ENCODE data around the gene MRPS26.

DNA sequence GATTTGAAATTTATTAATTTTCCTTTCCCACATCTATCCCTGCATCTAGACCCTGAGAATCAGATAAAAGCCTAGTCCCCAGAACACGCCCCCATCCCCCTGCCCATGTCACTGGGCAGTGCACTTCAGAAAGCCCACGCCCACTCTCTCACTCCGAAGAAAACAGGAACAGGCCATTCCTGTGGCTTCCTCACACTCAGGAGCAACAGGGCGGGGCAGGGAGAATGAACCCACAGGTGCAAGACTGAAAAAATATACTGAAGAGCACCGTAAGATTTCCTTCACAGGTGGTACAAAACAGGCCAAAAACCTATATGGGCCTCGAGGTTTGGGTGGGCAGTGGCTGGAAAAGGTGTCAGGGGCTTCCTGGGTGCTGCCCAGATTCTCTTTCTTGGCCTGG is 29.0 kb downstream of the MRPS26 start:
- TF ChIP-seq, protein P1, sequence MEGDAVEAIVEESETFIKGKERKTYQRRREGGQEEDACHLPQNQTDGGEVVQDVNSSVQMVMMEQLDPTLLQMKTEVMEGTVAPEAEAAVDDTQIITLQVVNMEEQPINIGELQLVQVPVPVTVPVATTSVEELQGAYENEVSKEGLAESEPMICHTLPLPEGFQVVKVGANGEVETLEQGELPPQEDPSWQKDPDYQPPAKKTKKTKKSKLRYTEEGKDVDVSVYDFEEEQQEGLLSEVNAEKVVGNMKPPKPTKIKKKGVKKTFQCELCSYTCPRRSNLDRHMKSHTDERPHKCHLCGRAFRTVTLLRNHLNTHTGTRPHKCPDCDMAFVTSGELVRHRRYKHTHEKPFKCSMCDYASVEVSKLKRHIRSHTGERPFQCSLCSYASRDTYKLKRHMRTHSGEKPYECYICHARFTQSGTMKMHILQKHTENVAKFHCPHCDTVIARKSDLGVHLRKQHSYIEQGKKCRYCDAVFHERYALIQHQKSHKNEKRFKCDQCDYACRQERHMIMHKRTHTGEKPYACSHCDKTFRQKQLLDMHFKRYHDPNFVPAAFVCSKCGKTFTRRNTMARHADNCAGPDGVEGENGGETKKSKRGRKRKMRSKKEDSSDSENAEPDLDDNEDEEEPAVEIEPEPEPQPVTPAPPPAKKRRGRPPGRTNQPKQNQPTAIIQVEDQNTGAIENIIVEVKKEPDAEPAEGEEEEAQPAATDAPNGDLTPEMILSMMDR (IDR thresholded peaks at IDR 0.05; ENCODE audit: insufficient read depth, low read depth, low read length): no peak
- TF ChIP-seq EZH2 (IDR thresholded peaks at IDR 0.05; ENCODE audit: insufficient read depth, low read length): no peak
